NT2/D1 (cell line): ENCODE results near the gene ACTG2.

Source experiments
- SUZ12 ChIP-seq: IDR thresholded peaks from 2 replicates; pipeline ENCODE4 v1.6.1; 2011; ENCODE audit not compliant: insufficient read length, insufficient read depth; ENCODE audit errors: extremely low read depth
- YY1 ChIP-seq: IDR thresholded peaks from 2 replicates; pipeline ENCODE4 v1.6.1; 2011; ENCODE audit not compliant: insufficient read length, insufficient read depth

DNA sequence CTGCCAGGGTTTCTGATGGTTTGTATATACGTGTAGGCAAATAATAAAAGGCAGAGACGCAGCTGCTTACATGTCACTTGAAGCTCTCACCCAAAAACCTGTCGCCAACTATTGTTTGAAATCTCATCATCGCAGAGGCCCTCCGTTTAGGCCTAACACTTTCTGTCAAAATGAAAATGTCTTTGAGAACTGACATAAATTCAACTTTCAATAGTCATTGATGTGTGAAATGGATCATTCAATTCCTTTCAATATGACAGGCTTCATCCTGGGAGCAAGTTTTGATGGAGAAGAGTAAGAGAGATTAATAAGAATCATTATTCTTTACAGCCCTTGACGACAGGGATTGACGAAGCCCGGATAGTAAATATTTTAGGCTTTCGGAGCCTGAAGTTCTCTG, 2.7 kb downstream of the ACTG2 start:
- TF ChIP-seq SUZ12 (no peak), YY1 (no peak)
